OCI-LY7 (cell line): Measurements from ENCODE around the gene TMEM184A.

Experiments
- EZH2phosphoT487 ChIP-seq: fragments of 200-600 bp; sonication (generic); IDR thresholded peaks from 2 replicates; pipeline ENCODE4 v1.6.1; 2018; ENCODE audit warnings: low read depth, borderline replicate concordance, mild to moderate bottlenecking, mixed run types, antibody characterized with exemption, low read length, moderate library complexity, mixed read lengths
- TF ChIP-seq, protein P1 (sequence below): fragments of 200-600 bp; sonication (generic); conservative IDR thresholded peaks from 2 replicates; pipeline ENCODE4 v1.5.1; 2014; ENCODE audit warnings: mild to moderate bottlenecking, antibody characterized with exemption, low read length, moderate library complexity, mixed read lengths

DNA sequence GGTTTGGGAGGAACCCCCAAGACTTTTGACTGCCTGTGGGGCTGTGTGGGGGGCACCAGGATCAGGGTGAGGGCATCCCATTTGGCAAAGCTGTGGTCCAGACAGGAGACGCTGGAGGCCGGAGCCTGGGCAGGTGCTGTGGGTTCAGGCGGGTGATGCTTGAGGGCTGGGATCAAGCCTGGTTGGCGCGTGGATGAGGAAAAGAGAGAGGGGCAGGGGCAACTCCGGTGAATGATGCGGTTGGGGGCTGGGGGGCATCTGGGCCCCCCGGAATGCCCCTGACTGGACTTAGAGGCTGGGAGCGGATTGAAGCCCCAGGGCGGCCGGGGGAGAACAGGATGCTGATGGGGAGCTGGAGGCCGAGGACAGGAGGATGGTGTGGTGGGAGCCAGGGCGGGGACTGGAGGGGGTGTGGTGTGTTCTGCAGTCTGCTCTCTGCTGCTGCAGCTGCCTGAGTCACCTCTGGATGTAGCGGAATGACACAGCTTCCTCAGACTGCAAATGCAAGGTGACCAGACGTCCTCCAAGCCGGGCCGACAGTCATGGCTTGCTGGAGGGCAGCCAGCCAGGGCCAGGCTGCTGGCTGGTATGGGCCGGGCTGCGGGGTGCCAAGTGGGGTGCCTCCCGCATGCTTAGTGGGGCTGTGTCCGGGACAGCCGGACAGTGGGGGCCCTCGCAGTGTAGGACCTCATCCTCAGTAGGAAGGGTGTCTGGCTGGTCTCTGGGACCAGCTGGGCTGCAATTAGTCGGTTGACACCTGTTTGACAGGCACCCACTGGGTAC, 22.3 kb downstream of the TMEM184A start:
- TF ChIP-seq, protein P1, sequence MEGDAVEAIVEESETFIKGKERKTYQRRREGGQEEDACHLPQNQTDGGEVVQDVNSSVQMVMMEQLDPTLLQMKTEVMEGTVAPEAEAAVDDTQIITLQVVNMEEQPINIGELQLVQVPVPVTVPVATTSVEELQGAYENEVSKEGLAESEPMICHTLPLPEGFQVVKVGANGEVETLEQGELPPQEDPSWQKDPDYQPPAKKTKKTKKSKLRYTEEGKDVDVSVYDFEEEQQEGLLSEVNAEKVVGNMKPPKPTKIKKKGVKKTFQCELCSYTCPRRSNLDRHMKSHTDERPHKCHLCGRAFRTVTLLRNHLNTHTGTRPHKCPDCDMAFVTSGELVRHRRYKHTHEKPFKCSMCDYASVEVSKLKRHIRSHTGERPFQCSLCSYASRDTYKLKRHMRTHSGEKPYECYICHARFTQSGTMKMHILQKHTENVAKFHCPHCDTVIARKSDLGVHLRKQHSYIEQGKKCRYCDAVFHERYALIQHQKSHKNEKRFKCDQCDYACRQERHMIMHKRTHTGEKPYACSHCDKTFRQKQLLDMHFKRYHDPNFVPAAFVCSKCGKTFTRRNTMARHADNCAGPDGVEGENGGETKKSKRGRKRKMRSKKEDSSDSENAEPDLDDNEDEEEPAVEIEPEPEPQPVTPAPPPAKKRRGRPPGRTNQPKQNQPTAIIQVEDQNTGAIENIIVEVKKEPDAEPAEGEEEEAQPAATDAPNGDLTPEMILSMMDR = no peak
- TF ChIP-seq EZH2phosphoT487 = no peak
